K562 (cell line): ENCODE results near the gene CD48. TPM values are rescaled to one million over a fixed set of nuclear protein-coding genes. Genes with fewer than 3 reads are reported as not detected.
A peak's percentile ranks its signal among the peaks of the same experiment; 100 is the strongest.
"Not testable (repeated sequence)": the region's sequence is repeated elsewhere in the genome, so short reads cannot be mapped to it uniquely, and the experiment has no call there.

Source experiments
- ATAC-seq: fragments of 200-7000 bp; cut with Tn5 transposase; 3 replicates; pipeline ENCODE4 v1.9.1; 2020; ENCODE audit warnings: moderate library complexity
- BruUV-seq: library from RNA; stranded (reverse); fragments of 400-500 nt; replicated peaks from 2 replicates; lab custom pipeline; 2021; lab: Mats Ljungman, UMichigan
- CTCF ChIA-PET: fragments of 300-600 bp; formaldehyde crosslinking; extraction: SDS; loops from one replicate; lab custom pipeline; 2021; ENCODE audit warnings: low intra/inter-chr PET ratio; lab: Yijun Ruan, JAX
- POLR2A ChIA-PET: fragments of 300-600, 350-650 bp; sonication (Branson Sonifier 250); formaldehyde crosslinking; extraction: SDS; loops from one replicate; lab custom pipeline; 2021; ENCODE audit warnings: antibody characterized with exemption, inconsistent platforms; lab: Yijun Ruan, JAX
- DNase-seq, 4 experiments: peaks; one replicate each; pipeline versions ENCODE4 v3.0.0 to v3.0.0-alpha.2; 2011 to 2018; ENCODE audit warnings: low spot score in 3 of 4, mixed read lengths in 3 of 4; ENCODE audit errors: extremely low read depth in 1 of 4
- FAIRE-seq: peaks from 2 replicates; lab custom pipeline; 2011; peaks lifted over from hg19 to GRCh38; lab: Jason Lieb, UNC
- H2AFZ ChIP-seq: 2 replicates; pipeline ENCODE4 v1.6.0; 2011; ENCODE audit warnings: low read depth, low read length, control low read depth, inconsistent platforms
- H3K27ac ChIP-seq: fragments of 200-600 bp; 3 replicates; pipeline ENCODE4 v1.8.0; 2011; ENCODE audit warnings: low read depth, mild to moderate bottlenecking, control low read depth, inconsistent platforms, low read length, moderate library complexity, mixed read lengths; ENCODE audit errors: extremely low read depth
- H3K27me3 ChIP-seq, 2 experiments: fragments of 300-600 bp in 1 of 2; 2 replicates in 1 of 2; 3 replicates in 1 of 2; pipeline versions ENCODE4 v1.6.0 to v1.8.0; 2011; ENCODE audit warnings: inconsistent platforms in 2 of 2, low read length in 2 of 2, mild to moderate bottlenecking in 1 of 2, mixed read lengths in 1 of 2, moderate library complexity in 1 of 2; ENCODE audit not compliant: control insufficient read depth in 2 of 2, insufficient read depth in 2 of 2
- H3K36me3 ChIP-seq: fragments of 300-600 bp; 3 replicates; pipeline ENCODE4 v1.8.0; 2011; ENCODE audit warnings: mild to moderate bottlenecking, low read length, inconsistent platforms; ENCODE audit not compliant: control insufficient read depth, insufficient read depth
- H3K4me1 ChIP-seq, 2 experiments: fragments of 200-600 bp in 1 of 2; replicated peaks in 1 of 2; 2 replicates in 1 of 2; 3 replicates in 1 of 2; pipeline versions ENCODE4 v1.5.1 to v1.8.0; 2011; ENCODE audit warnings: inconsistent platforms in 2 of 2, low read length in 2 of 2, mild to moderate bottlenecking in 1 of 2, mixed read lengths in 1 of 2, moderate library complexity in 1 of 2; ENCODE audit not compliant: control insufficient read depth in 2 of 2, insufficient read depth in 2 of 2
- H3K4me2 ChIP-seq: 2 replicates; pipeline ENCODE4 v1.6.1; 2011; ENCODE audit warnings: low read length, control low read depth, inconsistent platforms, mixed read lengths; ENCODE audit not compliant: insufficient read depth
- H3K4me3 ChIP-seq: fragments of 200-600 bp; sonication (generic), shearing (Covaris generic); 2 replicates; pipeline ENCODE4 v1.5.1; 2016; ENCODE audit warnings: control low read depth, inconsistent platforms
- H3K79me2 ChIP-seq: fragments of 200-600 bp; 3 replicates; pipeline ENCODE4 v1.8.0; 2011; ENCODE audit warnings: low read length, inconsistent platforms; ENCODE audit not compliant: control insufficient read depth, insufficient read depth
- H3K9ac ChIP-seq, 2 experiments: 2 replicates each; pipeline versions ENCODE4 v1.6.0 to v1.6.1; 2011; ENCODE audit warnings: low read depth in 2 of 2, low read length in 2 of 2, control low read depth in 1 of 2, inconsistent platforms in 1 of 2, mild to moderate bottlenecking in 1 of 2, mixed read lengths in 1 of 2; ENCODE audit not compliant: insufficient read depth in 1 of 2
- H3K9me1 ChIP-seq: one replicate; pipeline ENCODE4 v1.6.0; 2011; ENCODE audit warnings: inconsistent platforms, mild to moderate bottlenecking, low read length, moderate library complexity; ENCODE audit not compliant: control insufficient read depth, insufficient read depth
- H3K9me3 ChIP-seq: replicated peaks from 2 replicates; pipeline ENCODE4 v1.5.1; 2011; ENCODE audit warnings: low read depth, low read length, inconsistent platforms; ENCODE audit not compliant: control insufficient read depth, insufficient read depth
- H4K20me1 ChIP-seq: replicated peaks from 2 replicates; pipeline ENCODE4 v1.6.1; 2011; ENCODE audit warnings: low read length, inconsistent platforms, mixed read lengths; ENCODE audit not compliant: control insufficient read depth, insufficient read depth
- CBFA2T2 ChIP-seq: fragments of 450-650 bp; conservative IDR thresholded peaks from 2 replicates; pipeline ENCODE4 v1.6.1; 2017; ENCODE audit warnings: mild to moderate bottlenecking
- CTCF ChIP-seq, 3 experiments: IDR thresholded peaks in 2 of 3; conservative IDR thresholded peaks in 1 of 3; 2 replicates each; pipeline ENCODE4 v1.5.1; 2011 to 2012; ENCODE audit warnings: low read length in 3 of 3, mild to moderate bottlenecking in 3 of 3, control low read depth in 2 of 3, improper control_type of control experiment in 1 of 3, inconsistent platforms in 1 of 3, low read depth in 1 of 3, mixed read lengths in 1 of 3, moderate library complexity in 1 of 3; ENCODE audit not compliant: insufficient read depth in 2 of 3
- EP300 ChIP-seq: IDR thresholded peaks from 2 replicates; pipeline ENCODE4 v1.6.1; 2012; ENCODE audit warnings: low read length, improper control_type of control experiment
- GTF2A2 ChIP-seq: IDR thresholded peaks from 2 replicates; pipeline ENCODE4 v1.6.1; 2016; ENCODE audit warnings: mild to moderate bottlenecking, missing genetic modification characterization, missing compliant biosample characterization
- NFIX ChIP-seq: fragments of 250-450 bp; sonication (Bioruptor Pico); IDR thresholded peaks from 2 replicates; pipeline ENCODE4 v1.4.0; 2020; ENCODE audit warnings: low read depth, mild to moderate bottlenecking, moderate library complexity
- POLR2AphosphoS5 ChIP-seq: IDR thresholded peaks from 2 replicates; pipeline ENCODE4 v1.6.1; 2011; ENCODE audit warnings: mild to moderate bottlenecking, low read depth, low read length, moderate library complexity; ENCODE audit not compliant: control insufficient read depth, insufficient read depth
- PTBP1 ChIP-seq: fragments of 200-400 bp; formaldehyde crosslinking; IDR thresholded peaks from 2 replicates; pipeline ENCODE4 v1.6.1; 2017; ENCODE audit warnings: low read depth, low read length
- RAD21 ChIP-seq, 2 experiments: fragments of 250-450 bp in 1 of 2; fragments of 450-650 bp in 1 of 2; sonication (Bioruptor Pico) in 1 of 2; formaldehyde crosslinking in 1 of 2; IDR thresholded peaks in 1 of 2; conservative IDR thresholded peaks in 1 of 2; 2 replicates each; pipeline versions ENCODE4 v1.4.0 to v1.8.0; 2020 to 2022; ENCODE audit warnings: mild to moderate bottlenecking in 2 of 2, moderate library complexity in 1 of 2
- SMC3 ChIP-seq: conservative IDR thresholded peaks from 2 replicates; pipeline ENCODE4 v1.6.1; 2011; ENCODE audit warnings: low read depth, low read length, improper control_type of control experiment; ENCODE audit not compliant: insufficient read depth
- TCF3 ChIP-seq: sonication (generic); formaldehyde crosslinking; IDR thresholded peaks from 2 replicates; pipeline ENCODE4 v1.4.0; 2020; ENCODE audit warnings: mild to moderate bottlenecking, missing genetic modification reagents
- TEAD4 ChIP-seq, 2 experiments: sonication (generic) in 1 of 2; formaldehyde crosslinking in 1 of 2; IDR thresholded peaks; 2 replicates each; pipeline versions ENCODE4 v1.6.1 to v1.8.0; 2012 to 2022; ENCODE audit warnings: borderline replicate concordance in 1 of 2, inconsistent platforms in 1 of 2, low read length in 1 of 2, mild to moderate bottlenecking in 1 of 2, missing genetic modification reagents in 1 of 2
- WGBS: fragments of 100-300 bp; shearing (Covaris generic); methylation state at CpG from one replicate; pipeline ENCODE4 v1.1.6; 2016; ENCODE audit warnings: low coverage, mixed read lengths; ENCODE audit not compliant: insufficient coverage; ENCODE audit errors: missing lambda C conversion rate; 5-methylcytosine and 5-hydroxymethylcytosine counted together
- in situ Hi-C: fragments of 300-500 bp; cut with MboI; formaldehyde crosslinking; loops from 4 replicates; pipeline ENCODE4 v1.15.0; 2018; ENCODE audit warnings: inconsistent platforms, mixed read lengths
- intact Hi-C: fragments of 100-400 bp; cut with micrococcal nuclease; formaldehyde crosslinking; loops from 2 replicates; pipeline ENCODE4 v1.14.2; 2022
- polyA plus RNA-seq, 8 experiments: library from polyadenylated mRNA; depleted of rRNA in 4 of 8; stranded (reverse) in 5 of 8; unstranded in 3 of 8; fragments of >200 nt; fragmentation: Nextera tagmentation in 2 of 8; fragmentation: Illumina TruSeq in 1 of 8; extraction: Ambion mirVana in 2 of 8; extraction: Trizol in 1 of 8; gene quantifications; 2 replicates each; pipeline versions ENCODE4 v1.2.1 to v1.2.3, GENCODE V29; 2011 to 2014; ENCODE audit warnings: inconsistent platforms in 1 of 8, missing spikeins in 1 of 8
- total RNA-seq, 7 experiments: library from RNA; depleted of rRNA in 6 of 7; stranded (reverse); fragments of >200 nt in 6 of 7; fragmentation: Illumina TruSeq in 2 of 7; extraction: Trizol in 2 of 7; gene quantifications; 2 replicates each; pipeline versions ENCODE4 v1.2.1 to v1.2.3, GENCODE V29; 2011 to 2021; ENCODE audit warnings: low replicate concordance in 1 of 7
- TF ChIP-seq, protein P1 (sequence below): sonication (generic); formaldehyde crosslinking; IDR thresholded peaks from 2 replicates; pipeline ENCODE4 v1.8.0; 2023; ENCODE audit warnings: mild to moderate bottlenecking, missing genetic modification reagents
- TF ChIP-seq, protein P2 (sequence below): sonication (generic); formaldehyde crosslinking; IDR thresholded peaks from 2 replicates; pipeline ENCODE4 v1.5.0; 2020; ENCODE audit warnings: missing genetic modification reagents

CD48 gene
- total and polyA plus RNA-seq, 9 of the 15 experiments (the other 6 are each of a cell fraction or from before 2014, with no cell fraction given), result 0.10 to 0.42 (median 0.29) TPM; not detected in 3

- TF ChIP-seq, protein P1, sequence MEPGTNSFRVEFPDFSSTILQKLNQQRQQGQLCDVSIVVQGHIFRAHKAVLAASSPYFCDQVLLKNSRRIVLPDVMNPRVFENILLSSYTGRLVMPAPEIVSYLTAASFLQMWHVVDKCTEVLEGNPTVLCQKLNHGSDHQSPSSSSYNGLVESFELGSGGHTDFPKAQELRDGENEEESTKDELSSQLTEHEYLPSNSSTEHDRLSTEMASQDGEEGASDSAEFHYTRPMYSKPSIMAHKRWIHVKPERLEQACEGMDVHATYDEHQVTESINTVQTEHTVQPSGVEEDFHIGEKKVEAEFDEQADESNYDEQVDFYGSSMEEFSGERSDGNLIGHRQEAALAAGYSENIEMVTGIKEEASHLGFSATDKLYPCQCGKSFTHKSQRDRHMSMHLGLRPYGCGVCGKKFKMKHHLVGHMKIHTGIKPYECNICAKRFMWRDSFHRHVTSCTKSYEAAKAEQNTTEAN (CRISPR knock-in tag), result no peak
- no peak for TF ChIP-seq NFIX (CRISPR knock-in tag)
- TF ChIP-seq TCF3 (CRISPR knock-in tag), result no peak
- no peak for TF ChIP-seq PTBP1
- no peak for TF ChIP-seq GTF2A2
Observed at GRCh38 chr1:160702100-160702499, 9.5 kb downstream of the CD48 start (continued).

GRCh38 chr1:160692390-160692789 is 19.2 kb downstream of the CD48 start:
- POLR2A ChIA-PET; H3K9ac ChIP-seq; in situ Hi-C loops; H3K4me3 ChIP-seq; H3K4me1 ChIP-seq; H3K9me3 ChIP-seq; H4K20me1 ChIP-seq; H3K79me2 ChIP-seq; H3K36me3 ChIP-seq; ATAC-seq; BruUV-seq; H3K27me3 ChIP-seq; H3K9me1 ChIP-seq; H3K27ac ChIP-seq; TF ChIP-seq TEAD4 (CRISPR knock-in tag; IDR thresholded peaks at IDR 0.05; ENCODE audit: borderline replicate concordance): not testable (repeated sequence)
- Histone ChIP-seq H2AFZ (peak overlapping the region; percentile 41; the same call in 1 of the 2 replicates), H3K4me2 (peak overlapping the region; percentile 26; the same call in 1 of the 2 replicates)
- TF ChIP-seq SMC3, result peak; percentile 29; the same call in 1 of the 2 replicates
- TF ChIP-seq EP300, result peak; percentile 43; the same call in 1 of the 2 replicates
- peak; percentile 64 to 90 (median 66) for TF ChIP-seq CTCF (IDR thresholded peaks at IDR 0.05 in 2 of 3, conservative IDR thresholded peaks at IDR 0.05 in 1 of 3; ENCODE audit: insufficient read depth in 2 of 3, low read depth in 1 of 3, low read length in 3 of 3)
- 0 out of 4 replicates have a peak, but pooled peaks of 1 of the 2 experiments have one; percentile 3 for TF ChIP-seq RAD21 (CRISPR knock-in tag; conservative IDR thresholded peaks at IDR 0.05 in 1 of 2, IDR thresholded peaks at IDR 0.05 in 1 of 2)
- TF ChIP-seq, protein P2, sequence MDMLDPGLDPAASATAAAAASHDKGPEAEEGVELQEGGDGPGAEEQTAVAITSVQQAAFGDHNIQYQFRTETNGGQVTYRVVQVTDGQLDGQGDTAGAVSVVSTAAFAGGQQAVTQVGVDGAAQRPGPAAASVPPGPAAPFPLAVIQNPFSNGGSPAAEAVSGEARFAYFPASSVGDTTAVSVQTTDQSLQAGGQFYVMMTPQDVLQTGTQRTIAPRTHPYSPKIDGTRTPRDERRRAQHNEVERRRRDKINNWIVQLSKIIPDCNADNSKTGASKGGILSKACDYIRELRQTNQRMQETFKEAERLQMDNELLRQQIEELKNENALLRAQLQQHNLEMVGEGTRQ (CRISPR knock-in tag), result 0 out of 2 replicates have a peak, but pooled peaks have one; percentile 11
- peak; percentile 38; the same call in 1 of the 2 replicates for TF ChIP-seq POLR2AphosphoS5
- peak; percentile 24; the same call in 1 of the 2 replicates for TF ChIP-seq CBFA2T2
- peak; percentile 57 for TF ChIP-seq TCF3 (CRISPR knock-in tag)
- TF ChIP-seq TEAD4 (IDR thresholded peaks at IDR 0.05; ENCODE audit: low read length), result peak; percentile 68
- CTCF ChIA-PET, result interaction anchor here (0.7 to 1.4 kb wide), 2 partner anchors 264 to 499 kb away, joined by 3 to 7 read pairs; no protein-coding TSS in a partner anchor
- DNase-seq (peak in 1 of 4 experiments; percentile 62), FAIRE-seq (peak; percentile 62)
- WGBS, result 8% methylated on average over 10 of the region's 10 CpGs
- intact Hi-C loops, result loop anchor here (1.0 kb wide), 1 partner anchor 264 kb away; no protein-coding TSS in a partner anchor
